Activated B cell treated with CpG ODN at 0.5 μM for 24 hours (primary cell): ENCODE measurements around the gene ECM2. TPM values are rescaled to one million over a fixed set of nuclear protein-coding genes. Genes with fewer than 3 reads are reported as not detected.

ENCODE experiments used
- ATAC-seq: fragments of 200-7000 bp; cut with Tn5 transposase; one replicate; pipeline ENCODE4 v1.10.0; 2021; ENCODE audit warnings: low read depth, mild to moderate bottlenecking, moderate library complexity
- CTCF ChIA-PET: fragments of 350-600 bp; sonication (Branson Sonifier 250); formaldehyde crosslinking; loops from one replicate; lab custom pipeline; 2021; ENCODE audit warnings: antibody characterized with exemption; lab: Charles Lee
- POLR2A ChIA-PET: fragments of 350-600 bp; sonication (Branson Sonifier 250); formaldehyde crosslinking; loops from one replicate; lab custom pipeline; 2021; ENCODE audit warnings: antibody characterized with exemption; lab: Charles Lee
- DNase-seq: peaks from one replicate; pipeline ENCODE4 v3.0.0; 2022
- H3K27ac Mint-ChIP-seq: one replicate; pipeline ENCODE4 v1.8.0; 2020; ENCODE audit warnings: mixed read lengths
- H3K27me3 Mint-ChIP-seq: one replicate; pipeline ENCODE4 v1.8.0; 2021; ENCODE audit warnings: mixed read lengths
- H3K36me3 Mint-ChIP-seq: one replicate; pipeline ENCODE4 v1.8.0; 2021; ENCODE audit warnings: low read depth, mixed read lengths
- H3K4me1 Mint-ChIP-seq: one replicate; pipeline ENCODE4 v1.8.0; 2021; ENCODE audit warnings: mixed read lengths
- H3K4me3 Mint-ChIP-seq: one replicate; pipeline ENCODE4 v1.8.0; 2020; ENCODE audit warnings: mild to moderate bottlenecking, mixed read lengths
- H3K9me3 Mint-ChIP-seq: one replicate; pipeline ENCODE4 v1.8.0; 2020; ENCODE audit warnings: mixed read lengths
- intact Hi-C: fragments of 100-400 bp; cut with micrococcal nuclease; formaldehyde crosslinking; loops from one replicate; pipeline ENCODE4 v1.15.1; 2024
- total RNA-seq: library from RNA; stranded (reverse); gene quantifications from 2 replicates; pipeline ENCODE4 v1.2.3, GENCODE V29; 2022
- TF ChIP-seq, protein P1 (sequence below): fragments of 200-600 bp; IDR thresholded peaks from one replicate; pipeline ENCODE4 v1.8.0; 2022; ENCODE audit warnings: antibody characterized with exemption, mild to moderate bottlenecking

Gene ECM2
- total RNA-seq, 1 donor from 2014 or later, result not detected

DNA sequence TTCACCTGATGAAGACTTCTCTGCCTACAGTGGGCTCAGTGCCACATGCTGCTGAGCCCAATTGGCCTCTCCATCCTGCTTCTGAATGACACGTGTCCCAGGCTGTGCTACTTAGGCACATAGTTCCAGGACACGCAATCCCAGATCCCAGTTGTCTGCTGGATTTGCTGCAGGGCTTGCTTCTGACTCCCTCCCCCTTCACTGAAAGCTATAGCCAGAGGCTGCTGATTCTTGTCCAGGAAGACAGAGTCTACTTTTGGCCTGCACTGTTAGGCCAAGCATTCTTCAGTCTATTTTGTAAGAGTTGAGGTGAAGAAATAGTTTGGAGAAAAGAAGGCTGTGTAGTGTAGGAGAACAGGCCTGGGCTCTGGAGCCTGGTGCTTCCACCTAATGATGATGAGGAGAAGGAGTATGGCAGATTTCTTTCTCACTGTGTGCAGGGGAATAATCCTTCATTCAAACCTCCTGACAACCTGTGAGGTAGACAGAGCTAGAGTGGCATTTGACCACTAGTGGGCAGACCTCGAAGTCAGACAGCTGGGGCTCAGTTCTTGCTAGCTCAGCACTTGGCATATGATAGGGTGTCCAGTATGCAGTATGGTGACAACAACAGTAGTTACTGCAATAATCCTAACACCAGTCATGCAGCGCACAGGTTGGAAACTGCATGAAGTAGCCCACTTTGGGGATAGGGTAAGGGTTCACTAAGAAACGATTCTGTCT is 34.0 kb downstream of the ECM2 start:
- Mint-ChIP-seq H3K4me3 (no peak overlapping the region), H3K9me3 (no peaks in the 10 kb centered on the region), H3K27me3 (no peaks in the 10 kb centered on the region), H3K27ac (no peak overlapping the region), H3K4me1 (no peaks in the 10 kb centered on the region), H3K36me3 (no peaks in the 10 kb centered on the region)
- ChIA-PET CTCF (no interaction called here), POLR2A (no interaction called here)
- intact Hi-C loops, result no loop called here
- ATAC-seq, result no peak
- no peak for DNase-seq
- TF ChIP-seq, protein P1, sequence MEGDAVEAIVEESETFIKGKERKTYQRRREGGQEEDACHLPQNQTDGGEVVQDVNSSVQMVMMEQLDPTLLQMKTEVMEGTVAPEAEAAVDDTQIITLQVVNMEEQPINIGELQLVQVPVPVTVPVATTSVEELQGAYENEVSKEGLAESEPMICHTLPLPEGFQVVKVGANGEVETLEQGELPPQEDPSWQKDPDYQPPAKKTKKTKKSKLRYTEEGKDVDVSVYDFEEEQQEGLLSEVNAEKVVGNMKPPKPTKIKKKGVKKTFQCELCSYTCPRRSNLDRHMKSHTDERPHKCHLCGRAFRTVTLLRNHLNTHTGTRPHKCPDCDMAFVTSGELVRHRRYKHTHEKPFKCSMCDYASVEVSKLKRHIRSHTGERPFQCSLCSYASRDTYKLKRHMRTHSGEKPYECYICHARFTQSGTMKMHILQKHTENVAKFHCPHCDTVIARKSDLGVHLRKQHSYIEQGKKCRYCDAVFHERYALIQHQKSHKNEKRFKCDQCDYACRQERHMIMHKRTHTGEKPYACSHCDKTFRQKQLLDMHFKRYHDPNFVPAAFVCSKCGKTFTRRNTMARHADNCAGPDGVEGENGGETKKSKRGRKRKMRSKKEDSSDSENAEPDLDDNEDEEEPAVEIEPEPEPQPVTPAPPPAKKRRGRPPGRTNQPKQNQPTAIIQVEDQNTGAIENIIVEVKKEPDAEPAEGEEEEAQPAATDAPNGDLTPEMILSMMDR, result no peak

DNA sequence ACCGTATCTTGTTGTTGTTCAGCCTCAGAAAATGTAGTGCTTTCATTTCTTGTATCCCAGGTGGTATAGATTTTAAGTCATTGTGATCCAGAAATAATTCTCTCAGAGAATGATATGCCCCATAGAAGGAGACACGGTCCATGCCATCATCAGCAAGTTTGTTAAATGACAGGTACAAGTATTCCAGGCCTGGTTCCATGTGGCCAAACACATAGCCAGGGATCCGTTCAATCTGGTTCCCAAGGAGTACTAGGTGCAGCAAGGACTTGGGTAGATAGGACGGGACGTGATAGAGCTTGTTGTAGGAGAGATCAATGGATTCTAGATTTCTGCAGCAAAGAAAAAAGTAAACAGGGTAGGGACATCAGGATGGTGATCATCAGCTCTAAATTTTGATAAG is 35.1 kb downstream of the ECM2 start:
- intact Hi-C loops, result no loop called here
- TF ChIP-seq, protein P1, result no peak
- H3K9me3 Mint-ChIP-seq, result no peaks in the 10 kb centered on the region

DNA sequence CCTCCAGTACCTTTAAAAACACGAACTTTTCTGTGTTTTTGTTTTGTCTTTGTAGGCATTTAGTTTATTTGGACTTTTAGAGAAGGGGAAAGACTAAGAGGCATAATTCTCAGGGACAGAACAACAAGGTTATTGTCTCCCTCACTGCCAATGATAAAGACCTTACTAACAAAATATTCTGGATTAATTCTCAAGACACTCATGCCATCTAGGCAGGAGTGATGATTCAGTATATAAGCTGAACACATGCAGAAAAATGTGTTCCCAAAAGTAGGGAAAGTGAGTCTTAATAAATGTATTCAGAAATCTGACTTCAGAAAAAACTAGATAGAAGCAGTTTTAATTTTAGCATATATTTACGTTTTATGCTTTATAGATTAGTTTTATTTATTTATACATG is 36.1 kb downstream of the ECM2 start:
- H3K27ac Mint-ChIP-seq, result no peak overlapping the region
- H3K4me3 Mint-ChIP-seq, result no peak overlapping the region
- ATAC-seq, result no peak
- no peaks in the 10 kb centered on the region for H3K27me3 Mint-ChIP-seq
- TF ChIP-seq, protein P1, result no peak
- no peaks in the 10 kb centered on the region for H3K4me1 Mint-ChIP-seq
- H3K36me3 Mint-ChIP-seq, result no peaks in the 10 kb centered on the region
- CTCF ChIA-PET, result no interaction called here
- POLR2A ChIA-PET, result no interaction called here
- intact Hi-C loops, result no loop called here
- DNase-seq, result no peak
- no peaks in the 10 kb centered on the region for H3K9me3 Mint-ChIP-seq

More for the DNA sequence above, 35.1 kb downstream of the ECM2 start:
- H3K36me3 Mint-ChIP-seq, result no peaks in the 10 kb centered on the region
- DNase-seq (no peak), ATAC-seq (no peak)
- ChIA-PET POLR2A (no interaction called here), CTCF (no interaction called here)
- H3K4me1 Mint-ChIP-seq, result no peaks in the 10 kb centered on the region
- no peak overlapping the region for H3K4me3 Mint-ChIP-seq
- no peaks in the 10 kb centered on the region for H3K27me3 Mint-ChIP-seq
- H3K27ac Mint-ChIP-seq, result no peak overlapping the region

DNA sequence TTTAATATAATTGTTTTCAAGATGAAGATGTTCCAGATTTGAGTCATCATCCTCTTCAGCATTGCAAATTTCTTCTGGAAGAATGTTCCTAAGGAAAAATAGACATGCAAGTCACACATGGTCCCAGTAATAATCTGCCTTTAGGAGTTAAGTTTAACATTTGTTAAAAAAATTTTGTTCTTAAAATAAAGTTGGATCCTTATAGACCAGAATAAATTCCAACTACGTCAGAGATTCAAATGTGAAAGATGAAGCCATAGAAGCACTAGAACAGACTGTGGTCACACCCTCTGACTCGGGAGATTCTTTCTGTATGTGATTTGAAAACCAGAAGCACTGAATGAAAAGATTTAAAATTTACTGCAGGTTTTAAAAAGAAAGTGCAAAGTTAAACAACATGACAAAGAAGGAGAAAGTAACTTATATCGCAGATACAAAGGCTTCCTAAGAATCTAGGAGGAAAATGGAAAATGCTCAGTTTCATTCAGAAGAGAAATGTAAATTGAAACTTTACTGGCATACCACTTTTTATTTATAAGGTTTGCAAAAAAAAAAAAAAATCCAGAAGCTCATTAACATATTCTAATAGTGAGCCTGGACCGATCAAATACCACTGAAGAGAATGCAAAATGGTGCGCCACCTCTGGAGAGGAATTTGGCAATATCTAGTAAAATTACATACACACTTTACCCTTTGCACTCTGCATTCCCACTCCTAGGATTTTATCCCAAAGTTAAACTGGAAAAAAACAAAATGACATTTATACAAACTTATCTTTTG is 39.2 kb downstream of the ECM2 start:
- H3K27ac Mint-ChIP-seq, result no peak overlapping the region
- CTCF ChIA-PET, result no interaction called here
- ATAC-seq (no peak), DNase-seq (no peak)
- no peaks in the 10 kb centered on the region for H3K36me3 Mint-ChIP-seq
- no peaks in the 10 kb centered on the region for H3K27me3 Mint-ChIP-seq
- POLR2A ChIA-PET, result no interaction called here
- no peak overlapping the region for H3K4me3 Mint-ChIP-seq
- H3K4me1 Mint-ChIP-seq, result no peaks in the 10 kb centered on the region
- TF ChIP-seq, protein P1, result no peak
- no peaks in the 10 kb centered on the region for H3K9me3 Mint-ChIP-seq
- intact Hi-C loops, result no loop called here

DNA sequence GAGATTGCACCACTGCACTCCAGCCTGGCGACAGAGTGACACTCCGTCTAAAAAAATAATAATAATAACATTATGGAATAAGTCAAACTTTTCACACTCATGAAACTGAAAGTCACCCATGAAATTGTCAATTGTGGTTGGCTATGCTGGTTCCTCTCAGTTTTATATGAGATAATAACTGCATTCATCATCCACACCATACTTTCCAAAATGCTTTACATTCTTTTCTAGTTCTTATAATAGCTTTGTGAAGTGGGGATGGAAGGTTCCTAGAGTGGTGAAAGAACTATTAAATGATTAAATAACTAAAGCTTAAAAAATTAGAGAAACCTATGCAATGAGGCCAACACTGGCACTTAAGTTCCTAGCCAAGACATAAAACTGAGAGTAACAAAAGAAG is 40.9 kb downstream of the ECM2 start:
- CTCF ChIA-PET, result no interaction called here
- intact Hi-C loops, result no loop called here
- H3K4me3 Mint-ChIP-seq, result no peak overlapping the region
- DNase-seq (no peak), ATAC-seq (no peak)
- no peak overlapping the region for H3K27ac Mint-ChIP-seq
- TF ChIP-seq, protein P1, result no peak
- H3K27me3 Mint-ChIP-seq, result no peaks in the 10 kb centered on the region
- H3K4me1 Mint-ChIP-seq, result no peaks in the 10 kb centered on the region
- H3K36me3 Mint-ChIP-seq, result no peaks in the 10 kb centered on the region
- POLR2A ChIA-PET, result no interaction called here
- H3K9me3 Mint-ChIP-seq, result no peaks in the 10 kb centered on the region
